GOT3 (cell line): ENCODE results near the gene CBARP.
A peak's percentile ranks its signal among the peaks of the same experiment; 100 is the strongest.
"Not testable (repeated sequence)": the region's sequence is repeated elsewhere in the genome, so short reads cannot be mapped to it uniquely, and the experiment has no call there.

Source experiments
- DNase-seq: peaks from one replicate; lab custom pipeline; 2025; ENCODE audit warnings: mixed read lengths; lab: John Stamatoyannopoulos, UW

Gene CBARP

DNA sequence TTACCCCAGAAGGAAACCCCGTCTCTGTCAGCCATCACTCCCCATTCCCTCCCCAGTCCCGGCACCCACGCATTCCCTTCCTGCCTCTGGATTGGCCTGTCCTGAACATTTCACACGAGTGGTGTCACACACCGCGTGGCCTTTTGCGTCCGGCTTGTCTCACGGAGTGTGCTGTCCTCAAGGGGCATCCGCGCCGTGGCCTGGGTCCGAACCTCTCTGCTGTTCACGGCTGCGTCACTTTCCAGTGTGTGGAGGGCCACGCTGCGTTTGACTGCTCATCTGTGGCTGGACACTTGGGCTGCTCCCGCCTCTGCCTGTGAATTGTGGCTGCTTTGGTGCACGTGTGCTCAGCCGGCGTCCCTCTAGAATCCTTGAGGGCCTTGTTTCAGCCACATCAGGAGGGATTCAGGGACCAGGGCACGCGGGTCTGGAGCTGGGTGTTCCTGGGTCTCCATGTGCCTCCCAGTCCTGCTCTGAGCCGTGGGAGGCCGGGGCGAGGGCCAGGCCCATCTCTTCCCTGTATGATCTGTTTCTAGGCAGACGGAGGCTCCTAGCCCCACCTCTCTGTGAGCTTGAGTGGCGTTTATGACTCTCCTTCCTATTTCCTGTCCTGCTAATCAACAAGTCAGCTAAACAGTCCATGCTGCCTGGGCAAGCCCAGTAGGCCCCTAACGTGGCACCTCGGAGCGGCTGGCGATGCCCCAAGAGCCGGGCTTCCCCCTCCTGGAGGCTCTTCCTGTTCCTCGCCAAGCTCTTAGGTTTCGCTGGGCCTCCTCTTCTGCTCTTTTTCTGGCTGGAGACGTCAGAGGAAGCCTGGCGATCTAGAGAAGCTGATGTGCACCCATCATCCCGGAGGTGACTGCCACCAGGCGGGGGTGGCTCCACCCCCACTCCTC, 24.2 kb downstream of the CBARP start:
- no peak for DNase-seq

DNA sequence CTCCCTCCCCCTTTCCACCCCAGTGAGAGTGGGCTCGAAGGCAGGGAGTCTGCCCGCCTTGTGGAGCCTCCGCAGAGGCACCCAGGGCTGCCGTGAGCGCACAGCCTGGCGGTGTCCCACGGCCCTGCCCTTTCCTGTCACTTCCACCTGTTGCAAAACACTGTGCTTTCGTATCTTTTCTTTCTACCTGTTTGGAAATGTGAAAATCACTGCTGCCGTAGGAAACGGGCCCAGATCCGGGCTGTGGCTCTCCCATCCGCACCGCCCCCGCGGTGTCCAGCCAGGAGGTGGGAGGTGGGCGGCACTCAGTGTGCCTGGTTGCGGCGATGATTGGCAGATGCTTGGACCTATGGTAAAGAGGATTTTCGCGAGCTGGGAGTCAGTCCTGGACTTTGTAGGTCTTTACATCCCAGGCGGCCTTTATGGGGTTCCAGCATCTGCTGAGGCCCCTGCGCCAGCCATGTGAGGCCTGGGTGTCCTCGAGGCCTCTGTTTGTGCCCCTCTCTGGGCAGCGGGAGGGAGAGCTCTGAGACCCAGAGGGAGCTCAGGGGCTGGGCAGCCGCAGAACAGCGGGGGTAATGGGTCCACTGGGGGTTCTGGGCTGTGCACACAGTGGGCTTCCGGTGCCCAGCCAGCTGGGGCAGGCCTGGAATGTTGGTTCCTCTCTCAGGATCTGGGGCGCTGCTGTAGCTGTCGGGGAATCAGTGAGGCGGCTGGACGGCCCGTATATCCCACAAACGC, 26.1 kb downstream of the CBARP start:
- DNase-seq, result no peak

DNA sequence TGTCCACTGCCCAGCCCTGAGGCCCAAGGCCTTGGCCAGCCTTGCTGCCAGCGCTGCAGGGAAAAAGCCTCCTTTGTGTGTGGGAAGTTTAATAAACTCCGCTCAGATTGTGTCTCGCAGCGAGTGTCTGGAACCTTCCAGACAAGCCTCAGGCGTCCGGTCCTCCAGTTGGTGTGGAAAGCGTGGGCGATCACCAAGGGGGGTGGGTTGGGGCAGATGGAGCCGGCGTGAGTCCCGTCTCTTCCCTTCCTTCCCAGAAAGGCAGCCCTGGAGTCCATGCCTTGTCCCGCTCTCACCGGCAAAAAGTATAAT, 27.6 kb downstream of the CBARP start:
- DNase-seq, result no peak

DNA sequence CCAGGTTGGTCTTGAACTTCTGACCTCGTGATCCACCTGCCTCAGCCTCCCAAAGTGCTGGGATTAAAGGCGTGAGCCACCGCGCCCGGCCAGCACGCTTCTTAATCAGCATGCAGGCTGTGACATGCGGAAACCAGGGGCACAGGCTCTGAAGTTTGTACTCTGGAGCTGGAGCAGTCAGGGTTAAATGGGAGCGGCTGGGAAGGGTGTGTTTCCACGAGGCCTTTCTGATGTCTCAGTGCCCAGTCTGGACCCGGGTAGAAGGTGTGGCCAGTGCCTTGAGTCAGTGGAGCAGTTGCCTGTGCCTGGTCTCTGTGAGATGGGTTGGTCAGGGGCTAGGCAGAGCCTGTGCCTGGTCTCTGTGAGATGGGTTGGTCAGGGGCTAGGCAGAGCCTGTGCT, 29.0 kb downstream of the CBARP start:
- DNase-seq, result not testable (repeated sequence)

DNA sequence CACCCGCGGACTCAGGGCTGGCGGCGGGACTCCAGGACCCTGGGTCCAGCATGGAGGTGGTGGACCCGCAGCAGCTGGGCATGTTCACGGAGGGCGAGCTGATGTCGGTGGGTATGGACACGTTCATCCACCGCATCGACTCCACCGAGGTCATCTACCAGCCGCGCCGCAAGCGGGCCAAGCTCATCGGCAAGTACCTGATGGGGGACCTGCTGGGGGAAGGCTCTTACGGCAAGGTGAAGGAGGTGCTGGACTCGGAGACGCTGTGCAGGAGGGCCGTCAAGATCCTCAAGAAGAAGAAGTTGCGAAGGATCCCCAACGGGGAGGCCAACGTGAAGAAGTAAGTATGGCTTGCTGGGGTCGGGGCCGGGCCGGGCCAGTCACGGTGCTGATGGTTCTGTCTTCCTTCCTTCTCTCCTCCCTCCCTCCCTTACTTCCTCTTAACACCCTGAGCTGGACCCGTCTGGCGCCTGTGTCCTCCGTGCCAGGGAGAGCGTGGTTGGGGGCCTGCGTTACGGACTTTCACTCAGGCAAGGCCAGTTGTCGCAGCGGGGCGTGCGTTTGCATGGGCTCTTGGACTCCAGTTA, 30.8 kb downstream of the CBARP start:
- no peak for DNase-seq

DNA sequence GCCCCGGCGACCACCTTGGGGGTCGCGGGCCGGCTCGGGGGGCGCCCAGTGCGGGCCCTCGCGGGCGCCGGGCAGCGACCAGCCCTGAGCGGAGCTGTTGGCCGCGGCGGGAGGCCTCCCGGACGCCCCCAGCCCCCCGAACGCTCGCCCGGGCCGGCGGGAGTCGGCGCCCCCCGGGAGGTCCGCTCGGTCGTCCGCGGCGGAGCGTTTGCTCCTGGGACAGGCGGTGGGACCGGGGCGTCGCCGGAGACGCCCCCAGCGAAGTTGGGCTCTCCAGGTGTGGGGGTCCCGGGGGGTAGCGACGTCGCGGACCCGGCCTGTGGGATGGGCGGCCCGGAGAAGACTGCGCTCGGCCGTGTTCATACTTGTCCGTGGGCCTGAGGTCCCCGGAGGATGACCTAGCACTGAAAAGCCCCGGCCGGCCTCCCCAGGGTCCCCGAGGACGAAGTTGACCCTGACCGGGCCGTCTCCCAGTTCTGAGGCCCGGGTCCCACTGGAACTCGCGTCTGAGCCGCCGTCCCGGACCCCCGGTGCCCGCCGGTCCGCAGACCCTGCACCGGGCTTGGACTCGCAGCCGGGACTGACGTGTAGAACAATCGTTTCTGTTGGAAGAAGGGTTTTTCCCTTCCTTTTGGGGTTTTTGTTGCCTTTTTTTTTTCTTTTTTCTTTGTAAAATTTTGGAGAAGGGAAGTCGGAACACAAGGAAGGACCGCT, 31.5 kb downstream of the CBARP start:
- DNase-seq, result no peak

DNA sequence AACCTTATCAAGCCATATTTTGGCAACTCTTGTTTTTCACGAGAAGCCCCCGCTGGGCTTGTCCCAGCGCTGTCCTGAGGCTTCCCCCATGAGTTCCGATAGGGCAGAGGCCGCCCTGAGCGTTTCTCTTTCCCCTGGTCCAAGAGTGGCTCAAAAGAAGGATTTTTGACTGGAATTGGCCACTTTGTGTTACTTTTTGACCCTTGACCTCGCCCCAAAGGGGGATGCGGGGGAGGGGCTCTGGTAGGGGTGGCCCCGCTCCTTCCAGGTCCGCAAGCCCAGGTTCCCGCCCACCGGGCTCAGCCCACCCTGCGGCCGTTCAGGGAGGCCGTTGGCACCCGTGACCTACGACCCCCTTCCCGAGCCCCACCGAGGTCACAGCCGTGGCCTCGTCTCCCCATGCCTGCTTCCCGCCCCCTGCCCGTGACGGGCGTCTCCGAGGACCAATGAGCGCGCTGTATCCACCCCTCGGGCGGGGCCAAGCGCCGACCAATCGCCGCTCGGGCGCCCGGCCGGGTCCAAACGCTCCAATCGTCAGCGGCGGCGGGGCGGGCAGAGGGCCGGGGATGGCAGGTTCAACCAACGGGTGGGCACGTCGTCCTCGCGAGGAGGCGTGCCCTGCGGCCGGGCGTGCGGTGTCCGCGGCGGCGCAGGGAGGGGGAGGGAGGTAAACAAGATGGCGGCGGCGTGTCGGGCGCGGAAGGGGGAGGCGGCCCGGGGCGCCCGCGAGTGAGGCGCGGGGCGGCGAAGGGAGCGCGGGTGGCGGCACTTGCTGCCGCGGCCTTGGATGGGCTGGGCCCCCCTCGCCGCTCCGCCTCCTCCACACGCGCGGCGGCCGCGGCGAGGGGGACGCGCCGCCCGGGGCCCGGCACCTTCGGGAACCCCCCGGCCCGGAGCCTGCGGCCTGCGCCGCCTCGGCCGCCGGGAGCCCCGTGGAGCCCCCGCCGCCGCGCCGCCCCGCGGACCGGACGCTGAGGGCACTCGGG, 32.4 kb downstream of the CBARP start, which contains the start of gene STK11:
STK11 (plus strand) TSS at position 665 of the 986 bp plus-strand sequence. CDS start 1,136 bp downstream, outside the sequence.
- DNase-seq, result peak; percentile 94

DNA sequence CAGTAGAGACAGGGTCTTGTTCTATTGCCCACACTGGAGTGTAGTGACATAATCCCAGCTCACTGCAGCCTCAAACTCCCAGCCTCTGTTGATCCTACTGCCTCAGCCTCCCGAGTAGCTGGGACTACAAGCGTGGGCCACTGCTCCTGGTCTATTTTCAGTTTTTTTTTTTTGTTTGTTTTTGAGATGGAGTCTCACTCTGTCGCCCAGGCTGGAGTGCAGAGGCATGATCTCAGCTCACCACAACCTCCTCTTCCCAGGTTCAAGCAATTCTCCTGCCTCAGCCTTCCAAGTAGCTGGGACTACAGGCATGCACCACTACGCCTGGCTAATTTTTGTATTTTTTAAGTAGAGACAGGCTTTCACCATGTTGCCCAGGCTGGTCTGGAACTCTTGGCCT, 37.2 kb downstream of the CBARP start:
- DNase-seq, result not testable (repeated sequence)

DNA sequence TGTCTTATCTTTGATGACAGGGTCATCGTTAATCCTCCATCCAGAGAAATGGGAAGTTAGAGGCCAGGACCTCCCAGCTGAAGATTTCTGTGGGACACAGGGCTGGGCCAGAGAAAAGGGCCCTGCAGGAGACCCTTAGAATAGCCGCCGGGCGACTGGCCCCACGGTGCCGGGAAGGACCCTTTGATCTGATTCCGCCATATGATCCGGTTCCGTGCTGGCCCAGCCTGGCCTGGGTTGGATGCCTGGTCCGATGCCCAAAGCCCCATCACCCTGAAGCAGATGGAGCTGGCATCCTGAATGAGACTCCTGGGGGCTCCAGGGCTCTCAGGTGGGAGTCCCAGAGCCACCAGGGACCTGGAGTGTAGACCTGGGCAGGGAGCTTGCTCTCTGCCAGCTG, 38.3 kb downstream of the CBARP start:
- DNase-seq, result no peak

DNA sequence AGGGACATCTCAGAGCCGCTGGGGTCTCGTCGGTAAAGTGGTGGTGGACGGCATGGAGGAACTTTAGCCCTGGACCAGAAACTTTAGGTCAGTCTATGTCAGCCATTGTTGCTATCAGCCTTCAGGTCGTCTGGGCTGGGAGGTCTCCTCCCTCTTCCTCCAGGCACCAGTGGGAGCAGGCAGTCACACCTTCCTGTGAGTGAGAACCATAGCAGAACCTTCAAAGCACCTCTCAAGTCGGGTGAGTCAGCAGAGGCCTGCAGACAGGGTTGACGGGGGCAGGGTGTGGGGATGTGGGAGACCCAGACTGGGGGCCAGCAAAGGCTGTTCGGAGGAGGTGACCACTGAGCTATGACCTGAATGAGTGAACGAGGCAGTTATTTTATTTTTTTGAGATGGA, 48.4 kb downstream of the CBARP start:
- no peak for DNase-seq

DNA sequence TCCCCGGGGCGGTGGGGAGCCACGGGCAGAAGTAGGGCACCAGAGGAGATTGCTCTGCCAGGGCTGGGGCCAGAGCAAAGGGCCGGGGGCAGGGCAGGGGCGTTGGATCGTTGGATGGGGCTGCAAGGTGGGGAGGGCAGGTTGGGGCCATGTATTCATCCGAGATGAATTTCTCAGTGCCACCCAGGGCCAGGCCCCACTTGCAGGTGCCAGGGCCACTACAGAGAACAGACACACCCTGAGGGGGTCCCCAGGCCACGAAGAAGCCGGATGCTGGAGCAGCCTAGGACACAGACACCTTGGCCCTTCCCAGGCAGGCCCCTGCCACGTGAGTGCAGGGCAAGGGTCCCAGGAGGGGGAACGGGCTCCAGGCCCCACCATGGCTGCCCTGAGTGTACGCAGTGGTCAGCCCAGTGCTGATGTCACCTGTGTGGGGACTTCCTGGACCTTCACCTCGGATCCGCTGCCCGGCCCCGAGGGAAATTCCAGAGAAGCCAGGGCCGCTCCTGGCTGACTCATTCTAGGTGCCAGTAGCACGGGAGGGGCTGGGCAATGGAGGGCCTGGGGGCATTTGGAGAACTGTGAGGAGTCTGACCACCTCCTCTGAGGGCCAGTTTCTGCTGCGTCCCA, 54.1 kb downstream of the CBARP start:
- no peak for DNase-seq

DNA sequence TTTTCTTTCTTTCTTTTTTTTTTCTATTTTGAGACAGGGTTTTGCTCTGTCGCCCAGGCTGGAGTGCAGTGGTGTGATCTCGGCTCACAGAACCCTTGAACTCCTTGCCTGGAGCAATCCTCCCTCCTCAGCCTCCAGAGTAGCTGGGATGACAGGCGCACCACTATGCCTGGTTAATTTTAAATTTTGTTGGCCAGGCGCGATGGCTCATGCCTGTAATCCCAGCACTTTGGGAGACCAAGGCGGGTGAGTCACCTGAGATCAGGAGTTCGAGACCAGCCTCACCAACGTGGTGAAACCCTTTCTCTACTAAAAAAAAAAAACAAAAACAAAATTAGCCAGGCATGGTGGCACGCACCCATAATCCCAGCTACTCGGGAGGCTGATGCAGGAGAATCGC, 55.1 kb downstream of the CBARP start:
- DNase-seq, result no peak

DNA sequence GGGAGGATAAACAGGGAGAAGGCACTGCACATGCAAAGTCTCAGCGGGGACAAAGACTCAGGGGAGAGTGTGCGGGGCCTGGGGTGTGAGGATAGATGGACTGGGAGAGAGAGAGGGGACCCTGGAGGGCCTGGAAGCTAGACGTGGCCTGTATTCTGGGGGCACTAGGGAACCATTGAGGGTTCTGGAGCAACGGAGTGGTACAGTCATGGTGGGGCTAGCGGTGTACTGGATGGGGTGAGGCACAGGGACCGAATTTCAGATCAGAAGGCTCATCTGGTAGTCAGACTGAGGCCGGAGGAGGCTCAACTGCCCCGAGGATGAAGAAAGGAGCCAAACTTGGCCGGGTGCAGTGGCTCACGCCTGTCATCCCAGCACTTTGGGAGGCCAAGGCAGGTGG, 55.7 kb downstream of the CBARP start:
- no peak for DNase-seq

DNA sequence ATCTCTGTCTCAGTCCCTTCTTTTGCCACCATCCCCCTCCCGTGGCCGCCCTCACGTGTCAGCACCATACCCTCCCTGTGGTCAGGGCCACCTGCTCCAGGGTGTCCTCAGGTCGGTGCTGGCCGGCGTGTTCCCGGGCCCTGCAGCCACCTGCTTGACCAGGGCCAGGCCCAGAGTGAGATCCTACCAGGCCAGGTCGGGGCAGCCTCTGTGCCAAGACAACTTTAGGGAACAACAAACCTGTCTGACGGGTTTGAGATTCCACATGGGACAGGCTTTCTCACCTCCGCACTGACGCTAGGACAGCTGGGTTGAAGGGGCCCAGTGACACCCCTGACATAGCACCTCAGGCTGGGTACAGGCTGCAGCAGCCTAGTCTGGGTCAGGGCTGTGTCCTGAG, 56.2 kb downstream of the CBARP start:
- no peak for DNase-seq
